CD4-positive, alpha-beta T cell treated with Interleukin-4 for 4 hours (primary cell): ENCODE results near the gene ANKS1B.
"Not testable (repeated sequence)": the region's sequence is repeated elsewhere in the genome, so short reads cannot be mapped to it uniquely, and the experiment has no call there.

ENCODE experiments used
- DNase-seq: peaks from one replicate; pipeline ENCODE4 v3.0.0-alpha.2; 2020

Gene ANKS1B

DNA sequence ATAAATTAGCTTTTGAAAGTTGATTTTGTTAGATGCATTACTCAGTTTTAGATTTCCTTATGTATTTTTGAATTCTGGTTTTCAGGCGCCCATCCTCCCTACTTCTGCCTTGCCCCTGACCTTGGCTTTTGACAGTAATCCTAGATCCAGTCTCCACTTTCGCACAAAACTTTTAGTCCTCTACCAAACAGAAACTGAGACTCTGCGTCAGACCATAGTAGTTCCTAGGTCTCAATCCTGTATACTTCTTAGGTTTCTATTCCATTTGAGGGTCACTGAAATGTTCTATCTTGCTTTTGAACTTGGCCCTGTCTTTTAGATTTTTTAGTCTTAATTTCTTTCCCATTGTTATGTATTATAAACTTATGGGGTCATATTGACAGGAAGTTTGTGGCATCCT lies 645.1 kb downstream of the ANKS1B start:
- DNase-seq, result no peak

DNA sequence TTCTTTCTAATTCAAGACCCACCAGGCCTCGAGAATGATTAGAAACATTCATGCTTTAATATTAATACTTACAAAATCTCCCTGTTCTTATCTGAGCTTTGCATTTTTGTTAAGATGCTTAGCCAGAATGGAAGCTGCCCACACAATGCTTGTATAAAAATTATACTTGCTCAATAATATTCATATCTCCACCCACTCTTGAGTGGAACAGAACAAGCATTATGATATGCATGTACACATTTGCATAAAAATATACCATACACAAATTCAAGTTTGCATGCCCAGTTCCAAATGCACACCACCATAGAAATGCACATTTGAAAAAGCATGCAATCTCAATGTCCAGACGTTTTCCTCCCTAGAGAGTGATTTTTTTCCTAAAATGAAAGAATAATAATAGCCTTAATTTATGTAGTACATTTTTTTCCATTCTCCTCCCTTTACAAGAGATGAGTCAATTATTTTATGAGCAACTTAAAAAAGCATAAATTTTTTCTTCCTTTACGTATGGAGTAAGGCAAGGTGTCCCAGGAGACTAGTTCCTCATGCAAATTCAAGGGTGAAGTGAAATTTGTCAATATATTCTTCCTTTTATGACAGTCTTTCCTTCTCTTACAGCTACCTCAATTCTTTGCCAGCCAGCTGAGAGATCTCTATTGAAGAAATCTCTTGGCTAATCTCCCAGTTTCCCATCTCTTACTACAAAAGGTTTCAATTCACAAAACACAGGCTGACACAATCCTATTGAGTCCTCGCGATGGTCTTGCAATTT lies 650.3 kb downstream of the ANKS1B start:
- no peak for DNase-seq

DNA sequence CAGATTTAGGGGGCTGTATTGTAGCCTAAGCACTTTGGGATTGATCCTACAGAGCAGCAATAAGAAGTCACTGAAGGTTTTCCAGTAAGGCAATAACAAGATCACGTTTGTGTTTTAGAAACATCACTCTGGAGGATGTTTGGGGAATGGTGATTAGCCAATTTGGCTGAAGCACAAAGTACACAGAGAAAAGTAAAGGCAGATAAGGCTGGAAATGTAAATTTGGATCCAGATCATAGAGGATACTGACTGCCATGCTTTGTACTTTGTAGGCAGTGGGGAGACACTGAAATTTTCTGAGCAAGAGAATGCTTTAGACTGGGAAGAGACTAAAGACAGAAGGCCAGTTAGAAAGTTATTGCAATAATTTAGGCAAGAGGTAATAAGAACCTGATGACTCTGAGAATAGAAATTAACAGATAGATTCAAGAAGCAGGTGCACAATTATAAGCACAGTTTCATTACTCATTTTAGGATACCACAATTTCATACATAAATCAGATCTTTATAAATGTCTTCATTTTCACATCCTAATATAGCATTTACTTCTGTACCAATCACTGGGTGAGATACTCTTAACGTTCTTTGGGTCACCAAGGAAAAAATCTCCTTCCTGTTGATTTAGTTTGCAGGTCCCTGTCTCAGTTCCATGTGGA lies 651.7 kb downstream of the ANKS1B start:
- no peak for DNase-seq

DNA sequence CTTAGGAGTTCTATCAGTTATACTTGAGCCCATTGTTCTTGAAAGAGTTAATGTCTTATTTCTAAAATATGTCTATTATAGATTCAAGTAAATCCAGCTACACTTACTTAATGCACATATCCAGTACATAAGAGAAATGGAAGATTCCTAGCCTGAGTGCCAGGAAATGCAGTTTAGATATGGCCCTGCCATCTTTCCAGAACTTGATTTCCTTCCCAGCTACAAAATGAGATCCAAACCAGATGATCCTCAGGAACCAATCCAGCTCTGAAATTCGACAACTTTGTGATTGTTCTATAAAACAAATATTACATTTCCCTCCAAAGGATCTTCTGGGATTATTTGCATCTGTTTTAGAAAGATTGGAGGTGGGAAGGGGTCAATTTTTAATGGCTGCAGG lies 654.5 kb downstream of the ANKS1B start:
- no peak for DNase-seq

DNA sequence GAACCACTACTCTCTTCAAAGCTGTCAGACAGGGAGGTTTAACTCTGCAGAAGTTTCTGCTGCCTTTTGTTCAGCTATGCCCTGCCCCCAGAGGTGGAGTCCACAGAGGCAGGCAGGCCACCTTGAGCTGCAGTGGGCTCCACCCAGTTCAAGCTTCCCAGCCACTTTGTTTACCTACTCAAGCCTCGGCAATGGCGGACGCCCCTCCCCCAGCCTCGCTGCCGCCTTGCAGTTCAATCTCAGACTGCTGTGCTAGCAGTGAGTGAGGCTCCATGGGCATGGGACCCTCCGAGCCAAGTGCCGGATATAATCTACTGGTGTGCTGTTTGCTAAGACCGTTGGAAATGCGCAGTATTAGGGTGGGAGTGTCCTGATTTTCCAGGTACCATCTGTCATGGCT lies 663.5 kb downstream of the ANKS1B start:
- not testable (repeated sequence) for DNase-seq

DNA sequence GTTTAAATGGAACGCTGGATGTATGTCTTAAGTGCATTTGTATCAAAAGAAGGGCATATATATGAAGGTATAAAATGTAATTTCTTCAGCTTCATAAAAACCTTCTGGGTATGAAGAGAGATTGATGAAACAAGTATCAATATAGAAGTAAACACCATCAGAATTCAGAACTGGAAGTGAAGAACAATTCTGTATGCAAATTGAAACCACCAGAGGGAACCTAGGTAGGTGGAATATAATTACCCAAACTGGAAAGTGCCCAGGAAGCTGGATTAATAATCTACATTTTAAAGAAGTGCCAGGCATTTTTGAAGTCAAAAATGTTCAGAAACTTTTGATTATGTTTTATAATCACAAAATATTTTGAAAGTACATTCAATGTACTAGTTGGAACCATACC lies 673.4 kb downstream of the ANKS1B start:
- DNase-seq, result no peak

DNA sequence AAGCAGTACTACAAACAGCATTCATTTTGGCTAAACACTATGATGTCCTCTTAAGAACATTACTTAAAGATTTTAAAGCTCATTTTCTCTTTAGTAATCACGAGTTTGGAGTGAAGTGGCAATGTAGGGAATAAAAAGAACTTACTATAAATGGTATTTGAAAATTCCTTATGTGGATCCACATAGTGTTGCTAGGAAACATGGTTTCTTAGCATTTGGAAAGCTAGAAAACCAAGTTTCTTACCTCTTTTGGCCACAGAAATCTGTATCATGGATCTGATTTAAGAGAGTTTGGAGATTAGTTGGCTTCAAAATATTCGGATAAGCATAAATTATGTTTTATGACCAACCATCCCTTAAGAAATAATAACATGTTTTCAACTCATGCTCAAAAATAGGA lies 674.9 kb downstream of the ANKS1B start:
- no peak for DNase-seq

DNA sequence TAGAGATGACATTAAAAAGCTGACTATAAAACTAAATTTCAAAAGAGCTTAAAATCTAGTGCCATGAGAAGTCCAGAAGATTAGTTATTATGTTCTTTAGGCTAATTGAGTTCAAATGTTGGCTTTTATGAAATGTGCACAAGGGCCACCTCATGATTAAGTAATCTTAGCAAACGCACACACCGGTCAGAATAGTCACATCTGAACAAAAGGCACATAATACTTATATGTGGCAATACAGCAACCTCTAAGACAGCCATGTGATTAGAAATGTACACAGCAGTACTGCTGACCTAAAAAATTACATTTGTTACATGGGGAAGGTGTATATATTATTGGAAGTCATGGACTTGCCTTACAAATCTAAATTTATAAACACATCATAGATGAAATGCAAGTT lies 681.9 kb downstream of the ANKS1B start:
- no peak for DNase-seq

DNA sequence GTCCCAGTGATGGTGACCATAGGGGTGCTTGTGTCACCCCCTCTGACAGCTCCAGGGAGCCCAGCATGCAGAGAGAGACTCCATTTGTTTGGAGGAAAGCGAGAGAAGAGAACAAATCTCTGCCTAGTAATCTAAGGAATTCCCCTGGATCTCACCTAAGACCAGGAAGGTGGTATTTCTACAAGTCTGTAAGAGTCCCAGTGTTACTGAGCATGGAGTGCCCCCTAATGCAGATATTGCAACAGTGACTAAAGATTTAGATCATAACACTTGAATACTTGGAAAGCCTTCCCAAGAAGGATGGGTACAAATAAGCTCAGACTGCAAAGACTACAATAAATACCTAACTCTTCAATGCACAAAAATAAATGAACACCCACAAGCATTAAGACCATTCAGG lies 697.6 kb downstream of the ANKS1B start:
- DNase-seq, result no peak

DNA sequence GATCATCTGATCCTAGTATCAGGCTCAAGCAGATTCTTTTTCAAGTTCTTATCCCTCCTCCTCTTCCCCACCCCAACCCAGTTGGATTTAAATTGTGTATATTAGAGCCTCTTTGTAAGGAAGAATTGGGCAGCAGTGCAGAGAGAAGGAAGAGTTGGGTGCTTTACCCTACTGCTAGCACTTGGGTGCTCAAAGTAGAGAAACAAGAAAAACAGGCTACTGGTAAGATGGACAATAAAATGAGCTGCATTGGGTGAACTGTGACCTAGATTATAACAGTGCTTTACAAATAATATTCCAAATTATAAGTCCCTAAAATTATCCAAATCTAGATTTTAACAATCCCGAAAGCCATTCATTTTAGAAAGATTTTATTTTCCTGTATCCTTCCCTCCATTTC lies 700.6 kb downstream of the ANKS1B start:
- no peak for DNase-seq

DNA sequence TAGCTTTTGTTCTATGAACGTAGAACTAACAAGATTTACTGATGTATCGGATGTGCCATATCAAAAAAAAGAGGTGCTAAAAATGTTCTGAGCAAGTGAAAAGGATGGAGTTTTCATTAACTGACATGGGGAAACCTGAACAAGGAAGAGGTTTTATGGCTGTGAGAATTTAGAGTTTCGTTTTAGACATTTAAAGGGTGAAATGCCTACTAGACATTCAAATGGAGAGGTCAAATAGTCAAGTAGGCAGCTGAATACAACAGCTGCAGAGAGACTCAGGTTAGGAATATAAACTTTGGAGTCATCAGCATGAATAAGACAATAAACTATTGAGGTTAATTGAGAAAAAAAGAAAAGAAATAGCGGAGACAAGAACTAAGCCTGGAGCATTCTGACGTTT lies 702.1 kb downstream of the ANKS1B start:
- no peak for DNase-seq

DNA sequence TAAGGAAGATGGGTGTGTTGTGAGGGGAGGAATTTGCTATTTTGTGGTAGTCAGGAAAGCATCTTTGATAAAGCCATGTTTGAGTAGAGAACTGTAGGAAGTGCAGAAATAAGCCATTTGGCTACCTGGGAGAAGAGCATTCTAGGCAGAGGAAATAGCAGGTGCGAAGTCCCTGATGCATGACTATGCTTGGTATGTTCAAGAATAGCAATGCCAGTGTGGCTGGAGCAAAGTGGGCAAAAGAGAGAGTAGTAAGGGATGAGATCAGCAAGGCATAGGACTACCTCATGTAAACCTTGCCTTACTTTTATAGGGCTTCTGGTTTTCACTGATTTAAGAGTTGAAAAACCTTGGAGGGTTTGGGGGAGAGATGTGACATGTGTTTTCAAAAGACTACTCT lies 702.6 kb downstream of the ANKS1B start:
- no peak for DNase-seq

DNA sequence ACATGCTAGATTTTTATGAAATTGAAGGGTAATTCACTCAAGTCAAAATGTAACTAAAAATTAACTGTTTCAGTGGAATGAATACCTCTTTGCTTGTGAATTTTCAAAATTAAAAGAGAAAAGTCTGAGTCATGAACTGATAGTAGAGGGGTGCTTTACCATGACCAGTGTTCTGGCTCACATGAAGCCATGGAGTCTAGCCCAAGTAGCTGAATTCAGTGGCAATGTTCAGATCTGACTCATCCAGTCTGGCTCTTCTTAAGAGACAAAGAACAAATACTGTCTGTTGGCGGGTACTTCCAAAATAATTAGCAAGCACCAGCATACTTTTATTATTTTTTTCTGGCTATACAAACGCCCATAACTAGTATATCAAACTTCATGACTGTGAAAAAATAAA lies 703.5 kb downstream of the ANKS1B start:
- no peak for DNase-seq

DNA sequence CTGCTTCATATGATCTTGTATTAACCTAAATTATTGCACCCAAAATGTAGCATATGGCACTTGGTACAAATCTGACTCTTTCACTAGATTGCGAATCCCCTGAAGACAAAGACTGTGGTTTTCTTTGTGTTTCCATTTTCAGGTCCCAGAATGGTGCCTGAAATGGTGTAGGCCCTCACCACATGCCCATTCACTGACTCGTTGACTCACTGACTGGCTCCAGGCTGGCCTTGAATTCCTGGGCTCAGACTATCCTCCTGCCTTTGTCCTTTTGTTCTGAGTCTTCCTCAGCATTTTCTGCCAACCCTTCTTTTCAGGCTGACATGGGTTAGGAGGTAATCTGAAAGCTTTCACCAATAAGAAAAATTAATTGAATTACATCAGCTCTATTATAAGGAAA lies 705.8 kb downstream of the ANKS1B start:
- no peak for DNase-seq

DNA sequence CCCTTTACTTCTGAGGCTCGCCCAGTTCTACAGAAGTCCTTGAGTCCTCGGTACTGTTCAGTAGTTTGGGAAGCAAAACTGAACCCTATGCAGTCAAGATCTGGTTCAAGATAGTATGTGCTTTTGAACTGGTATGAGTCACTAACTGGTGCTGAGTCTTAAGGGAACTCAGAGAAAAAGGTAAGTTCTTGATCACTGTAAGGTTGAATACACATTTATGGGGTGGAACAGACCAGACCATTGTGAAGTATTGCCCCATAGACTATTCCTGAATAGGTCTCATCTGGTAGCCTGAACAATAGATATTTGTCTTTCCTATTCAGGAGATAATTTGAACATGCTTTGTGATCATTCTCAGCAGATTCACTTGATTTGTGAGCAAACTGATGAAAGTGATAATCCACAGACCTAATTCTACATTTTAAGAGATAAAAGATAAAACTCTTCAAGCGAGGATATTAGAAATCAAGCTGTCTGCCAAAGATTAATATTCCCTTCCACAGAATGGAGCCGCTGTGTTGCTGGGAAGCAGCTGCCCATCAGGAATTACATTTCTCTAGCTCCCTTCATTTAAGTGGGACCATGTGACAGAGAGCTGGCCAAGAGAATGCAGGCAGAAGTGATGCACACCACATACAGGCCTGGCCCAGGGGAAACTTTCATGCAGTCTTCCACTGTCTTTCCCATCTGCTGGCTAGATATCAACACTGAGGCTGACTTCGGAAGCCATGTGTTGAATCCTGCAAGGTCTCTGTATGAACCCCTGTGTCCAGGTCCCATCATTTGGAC lies 707.0 kb downstream of the ANKS1B start:
- DNase-seq, result no peak

DNA sequence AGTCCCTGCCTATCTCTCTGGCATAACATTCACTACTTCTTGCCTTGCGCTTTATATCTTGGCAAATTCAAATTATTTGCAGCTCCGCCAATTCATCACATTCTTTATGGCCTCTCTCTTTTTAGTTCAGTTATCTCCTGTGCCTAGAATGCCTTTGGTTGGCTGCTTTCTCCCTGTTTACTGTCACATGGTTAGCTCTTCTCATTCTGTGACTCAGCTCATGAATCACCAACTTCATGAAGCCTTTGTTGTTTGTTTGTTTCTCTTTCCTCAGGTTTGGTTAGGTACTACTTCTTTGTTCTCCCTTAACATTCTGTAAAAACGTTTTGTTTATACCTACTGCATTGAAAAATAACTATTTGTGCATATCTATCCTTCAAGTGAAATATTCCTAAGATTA lies 713.7 kb downstream of the ANKS1B start:
- DNase-seq, result no peak

DNA sequence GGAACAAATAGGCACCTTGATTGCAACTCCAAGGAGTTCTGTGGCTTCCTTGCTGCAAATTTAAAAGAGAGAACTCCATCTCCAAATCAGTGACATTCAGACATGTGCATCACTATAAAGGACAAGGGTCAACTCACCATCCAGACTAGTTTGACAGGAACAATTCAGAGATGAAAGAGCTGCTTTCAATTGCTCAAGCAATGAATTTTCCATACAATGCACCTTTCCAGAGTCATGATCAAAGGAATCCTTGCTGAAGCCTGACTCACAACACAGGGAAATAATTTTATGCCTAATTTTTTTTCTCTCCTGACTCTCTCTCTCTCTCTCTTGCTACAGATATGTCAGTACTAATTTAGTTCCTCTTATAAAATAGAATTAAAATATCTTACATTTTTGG lies 717.7 kb downstream of the ANKS1B start:
- DNase-seq, result no peak

DNA sequence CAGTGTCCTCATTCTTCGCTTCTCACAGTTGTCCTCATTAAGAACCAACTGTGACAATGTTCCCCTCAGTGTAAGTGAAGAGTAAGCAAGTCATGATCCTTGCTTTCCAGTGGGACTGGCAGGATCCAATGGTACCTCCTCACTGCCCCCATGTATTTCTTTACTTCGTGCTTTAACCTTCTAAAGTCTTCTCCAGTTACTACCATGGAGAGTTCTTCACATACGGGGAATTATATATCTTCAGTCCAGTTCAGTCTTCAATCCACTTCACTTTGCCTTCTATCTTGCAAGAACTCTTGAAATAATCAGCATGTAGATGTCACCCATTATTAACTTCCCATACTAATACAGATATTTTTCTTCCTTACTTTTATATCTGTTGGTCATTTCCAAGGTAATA lies 719.1 kb downstream of the ANKS1B start:
- DNase-seq, result no peak

DNA sequence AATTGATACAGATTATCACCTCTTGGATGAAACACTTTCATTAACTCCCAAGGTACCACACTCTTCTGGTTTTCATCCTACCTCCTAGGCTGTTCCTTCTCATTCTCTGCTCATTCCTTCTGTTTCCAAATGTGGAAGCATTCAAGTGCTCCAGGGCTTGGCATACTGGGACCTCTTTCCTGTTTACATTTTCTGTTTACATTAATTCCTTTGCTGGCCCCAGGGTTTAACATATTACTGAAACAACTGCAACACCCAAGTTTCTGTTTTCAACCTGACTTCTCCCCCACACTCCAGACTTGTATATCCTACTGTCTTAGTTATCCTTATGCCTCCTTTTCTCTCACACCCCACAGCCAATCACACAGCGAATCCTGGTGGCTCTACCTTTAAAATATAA lies 723.5 kb downstream of the ANKS1B start:
- DNase-seq, result no peak

DNA sequence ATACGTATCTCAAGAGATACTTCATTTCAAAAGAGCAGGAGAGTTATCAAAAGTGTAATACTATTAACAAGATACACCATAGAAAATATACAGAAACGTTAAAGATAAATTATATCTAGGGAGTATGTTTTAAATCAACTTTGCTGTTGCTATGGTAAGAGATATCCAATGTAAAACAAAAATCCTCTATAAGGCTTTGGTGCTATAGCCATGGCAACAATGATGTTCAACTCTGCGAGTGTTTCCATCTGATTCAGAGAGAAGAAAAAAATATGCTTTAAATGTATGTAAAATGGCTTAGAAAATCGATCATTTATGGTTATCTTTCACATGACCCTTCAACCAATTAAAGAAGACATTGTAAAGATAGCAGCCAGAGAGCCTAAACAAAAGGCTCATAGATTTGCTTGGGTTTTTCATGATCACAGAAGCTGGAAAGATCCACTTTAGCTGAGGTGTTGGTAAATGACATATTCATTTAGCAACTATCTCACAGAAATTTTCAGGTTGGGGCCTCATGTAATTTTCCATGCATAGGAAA lies 724.2 kb downstream of the ANKS1B start:
- no peak for DNase-seq

DNA sequence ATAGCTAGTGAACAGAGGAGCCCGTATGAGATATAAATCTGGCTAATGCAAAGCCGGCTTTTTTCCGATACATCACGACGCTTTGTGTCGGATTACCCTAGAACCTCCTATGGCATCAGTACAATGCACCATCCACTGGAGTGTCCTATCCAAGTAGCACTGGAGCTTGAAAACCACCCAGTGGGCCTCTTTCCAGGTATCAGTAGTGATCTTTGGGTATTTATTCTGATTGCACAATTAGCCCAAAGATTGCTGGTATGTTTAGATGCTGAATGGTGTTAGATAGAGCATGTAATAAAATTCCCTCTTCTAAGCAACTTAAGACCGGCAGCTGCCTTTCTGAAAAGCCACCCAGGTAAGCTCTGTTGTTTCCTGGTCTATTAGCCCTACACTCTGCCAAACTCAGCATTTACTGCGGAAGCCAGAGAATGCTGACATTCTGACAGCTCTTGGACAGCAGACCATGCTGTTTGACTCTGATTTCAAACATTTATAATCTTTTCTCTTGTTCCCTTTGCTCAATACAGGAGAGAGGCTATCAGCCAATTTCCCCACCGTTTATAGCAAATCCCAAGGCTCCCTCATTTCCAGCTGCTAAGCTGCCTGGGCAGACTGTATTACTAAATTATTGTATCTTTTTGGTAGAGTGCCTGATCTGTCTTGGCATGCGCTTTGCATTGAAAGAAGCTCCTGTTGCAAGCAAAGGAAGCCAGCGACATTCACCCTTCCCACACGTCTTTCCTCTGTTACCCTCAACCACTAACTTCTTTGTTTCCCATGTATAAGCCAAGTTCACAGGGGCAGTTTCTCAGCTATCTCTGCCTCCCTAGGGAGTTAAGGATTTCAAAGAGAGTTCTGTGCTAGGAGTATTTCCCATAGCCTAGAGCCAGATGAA lies 725.4 kb downstream of the ANKS1B start:
- DNase-seq, result no peak

DNA sequence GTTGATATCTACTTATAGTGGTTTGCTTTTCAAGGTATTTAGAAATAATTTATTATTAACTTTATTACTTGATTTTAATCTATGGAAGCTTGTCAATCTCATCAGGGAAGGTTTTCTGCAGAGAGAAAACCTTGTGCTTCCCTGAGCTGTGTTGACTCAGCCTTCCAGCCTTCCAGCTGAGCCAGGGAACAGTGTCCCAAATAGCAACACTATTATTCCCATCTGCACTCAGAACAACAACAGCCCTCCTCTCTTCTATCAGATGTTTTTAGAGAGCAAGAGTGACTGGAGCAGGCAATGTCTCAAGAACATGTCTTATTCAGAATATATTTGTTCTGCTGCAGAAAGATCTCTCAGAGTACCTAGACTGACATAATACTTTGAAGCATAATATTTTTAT lies 727.1 kb downstream of the ANKS1B start:
- DNase-seq, result no peak

DNA sequence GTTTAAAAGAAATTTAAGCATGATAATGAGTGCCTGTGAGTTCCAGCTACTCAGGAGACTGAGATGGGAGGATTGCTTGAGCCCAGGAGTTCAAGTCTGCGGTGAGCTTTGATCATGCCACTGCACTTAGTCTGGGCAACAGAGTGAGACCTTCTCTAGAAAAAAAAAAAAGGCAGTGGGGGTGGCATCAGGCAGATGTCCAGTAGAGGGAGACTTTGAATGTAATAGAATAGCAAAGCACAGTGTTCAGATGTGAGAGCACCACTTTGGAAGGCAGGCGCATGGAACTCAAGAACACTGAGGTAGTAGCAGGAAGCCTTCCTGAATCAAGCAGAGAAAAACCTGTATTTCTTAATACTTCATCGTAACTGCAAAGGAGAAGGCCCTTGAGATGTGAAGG lies 731.7 kb downstream of the ANKS1B start:
- DNase-seq, result no peak
